PC-9 (cell line): ENCODE data around the gene DNAJB6. TPM values are rescaled to one million over a fixed set of nuclear protein-coding genes. Genes with fewer than 3 reads are reported as not detected.

Experiments used
- BruUV-seq: library from RNA; stranded (reverse); fragments of 400-500 nt; replicated peaks from 2 replicates; lab custom pipeline; 2021; lab: Mats Ljungman, UMichigan
- CTCF ChIA-PET: fragments of 300-600 bp; sonication (Branson Sonifier 250); formaldehyde crosslinking; loops from one replicate; lab custom pipeline; 2022; ENCODE audit warnings: antibody characterized with exemption; lab: Charles Lee
- POLR2A ChIA-PET: fragments of 300-600 bp; sonication (Branson Sonifier 250); formaldehyde crosslinking; loops from one replicate; lab custom pipeline; 2022; ENCODE audit warnings: antibody characterized with exemption; ENCODE audit not compliant: unreplicated experiment; lab: Charles Lee
- DNase-seq, 2 experiments: peaks; one replicate each; pipeline versions ENCODE4 v3.0.0 to v3.0.0-alpha.2; 2015 to 2022; ENCODE audit warnings: mixed read lengths in 1 of 2
- H2AFZ ChIP-seq: fragments of 200-600 bp; sonication (generic); 2 replicates; pipeline ENCODE4 v1.8.1; 2017; ENCODE audit warnings: antibody characterized with exemption
- H3F3A ChIP-seq: fragments of 200-600 bp; sonication (generic); 2 replicates; pipeline ENCODE4 v1.8.1; 2017; ENCODE audit warnings: antibody characterized with exemption, mild to moderate bottlenecking, low read depth; ENCODE audit not compliant: insufficient read depth
- H3K27ac ChIP-seq: fragments of 200-600 bp; sonication (generic); 2 replicates; pipeline ENCODE4 v1.6.1; 2016; ENCODE audit warnings: mixed run types
- H3K27me3 ChIP-seq: fragments of 200-600 bp; sonication (generic); 2 replicates; pipeline ENCODE4 v1.6.1; 2016; ENCODE audit warnings: low read depth, mixed run types; ENCODE audit not compliant: insufficient read depth
- H3K36me3 ChIP-seq: fragments of 200-600 bp; sonication (generic); 2 replicates; pipeline ENCODE4 v1.6.1; 2016; ENCODE audit warnings: low read depth, mixed run types
- H3K4me1 ChIP-seq: fragments of 200-600 bp; sonication (generic); replicated peaks from 2 replicates; pipeline ENCODE4 v1.6.1; 2016; ENCODE audit warnings: mixed run types; ENCODE audit not compliant: insufficient read depth
- H3K4me2 ChIP-seq: fragments of 200-600 bp; sonication (generic); 2 replicates; pipeline ENCODE4 v1.6.1; 2017; ENCODE audit warnings: mixed run types
- H3K4me3 ChIP-seq: fragments of 200-600 bp; sonication (generic); 2 replicates; pipeline ENCODE4 v1.6.1; 2016; ENCODE audit warnings: mixed run types
- H3K79me2 ChIP-seq: fragments of 200-600 bp; sonication (generic); 2 replicates; pipeline ENCODE4 v1.6.1; 2017; ENCODE audit warnings: low read depth, mixed run types
- H3K9me2 ChIP-seq: fragments of 200-600 bp; sonication (generic); 2 replicates; pipeline ENCODE4 v1.8.1; 2017; ENCODE audit warnings: mild to moderate bottlenecking; ENCODE audit not compliant: insufficient read depth
- H3K9me3 ChIP-seq: fragments of 200-600 bp; sonication (generic); 2 replicates; pipeline ENCODE4 v1.8.1; 2016; ENCODE audit warnings: low read depth; ENCODE audit not compliant: insufficient read depth
- H4K20me1 ChIP-seq: fragments of 200-600 bp; sonication (generic); 2 replicates; pipeline ENCODE4 v1.8.1; 2017; ENCODE audit not compliant: insufficient read depth
- EZH2 ChIP-seq: fragments of 200-600 bp; sonication (generic); IDR thresholded peaks from 2 replicates; pipeline ENCODE4 v1.8.0; 2017; ENCODE audit warnings: antibody characterized with exemption, low read depth
- intact Hi-C: fragments of 100-400 bp; cut with micrococcal nuclease; formaldehyde crosslinking; loops from one replicate; pipeline ENCODE4 v1.10.0; 2022; ENCODE audit not compliant: unreplicated experiment
- total RNA-seq: library from RNA; stranded (reverse); gene quantifications from 2 replicates; pipeline ENCODE4 v1.2.3, GENCODE V29; 2021
- TF ChIP-seq, protein P1 (sequence below): fragments of 200-600 bp; sonication (generic); conservative IDR thresholded peaks from 2 replicates; pipeline ENCODE4 v1.6.1; 2017; ENCODE audit warnings: mixed run types, antibody characterized with exemption, mild to moderate bottlenecking, moderate library complexity

DNAJB6 gene
- total RNA-seq, 1 experiment from 2014 or later = 182 TPM

DNA sequence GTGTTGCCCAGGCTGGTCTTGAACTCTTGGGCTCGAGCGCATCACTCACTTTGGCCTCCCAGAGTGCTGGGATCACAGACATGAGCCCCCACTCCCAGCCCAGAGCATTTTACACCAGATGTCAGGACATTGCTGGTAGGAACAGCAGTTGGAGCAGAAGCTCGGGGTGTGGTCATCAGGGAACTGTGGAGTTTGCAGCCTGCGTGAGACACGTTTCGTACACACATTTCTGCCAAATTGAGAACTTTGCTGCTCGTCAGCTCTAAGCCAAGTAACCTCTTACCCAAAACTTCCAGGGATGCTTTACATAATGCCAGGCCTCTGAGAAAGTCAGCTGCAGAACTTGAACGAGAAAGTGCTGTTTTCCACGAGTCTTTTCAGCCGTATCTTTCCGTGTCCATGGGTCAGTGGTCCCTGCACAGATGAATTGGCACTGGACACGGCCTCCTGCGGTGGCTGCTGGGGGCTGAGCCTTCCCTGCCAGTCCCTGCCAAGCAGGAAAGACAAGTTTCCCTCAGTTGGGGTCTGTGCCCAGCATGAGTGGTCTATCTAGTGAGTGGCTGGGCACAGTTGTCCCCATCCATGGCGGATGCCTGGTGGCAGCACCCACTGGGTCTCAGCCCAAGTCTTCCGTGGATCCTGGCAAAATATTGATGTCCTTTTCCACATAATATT, 54.4 kb downstream of the DNAJB6 start:
- Histone ChIP-seq H3K4me3 (no peak overlapping the region), H2AFZ (no peak overlapping the region), H3K27me3 (no peaks in the 10 kb centered on the region), H3K4me2 (no peak overlapping the region), H3K4me1 (no peaks in the 10 kb centered on the region), H3K36me3 (peaks cover 32% of the 10 kb centered on the region), H3K27ac (no peak overlapping the region), H3K9me2 (no peaks in the 10 kb centered on the region), H3K79me2 (peaks cover 68% of the 10 kb centered on the region), H3K9me3 (no peaks in the 10 kb centered on the region), H4K20me1 (peaks cover 94% of the 10 kb centered on the region), H3F3A (peaks cover 57% of the 10 kb centered on the region)
- no peak for DNase-seq
- ChIA-PET CTCF (no interaction called here), POLR2A (no interaction called here)
- no peak for TF ChIP-seq EZH2
- TF ChIP-seq, protein P1, sequence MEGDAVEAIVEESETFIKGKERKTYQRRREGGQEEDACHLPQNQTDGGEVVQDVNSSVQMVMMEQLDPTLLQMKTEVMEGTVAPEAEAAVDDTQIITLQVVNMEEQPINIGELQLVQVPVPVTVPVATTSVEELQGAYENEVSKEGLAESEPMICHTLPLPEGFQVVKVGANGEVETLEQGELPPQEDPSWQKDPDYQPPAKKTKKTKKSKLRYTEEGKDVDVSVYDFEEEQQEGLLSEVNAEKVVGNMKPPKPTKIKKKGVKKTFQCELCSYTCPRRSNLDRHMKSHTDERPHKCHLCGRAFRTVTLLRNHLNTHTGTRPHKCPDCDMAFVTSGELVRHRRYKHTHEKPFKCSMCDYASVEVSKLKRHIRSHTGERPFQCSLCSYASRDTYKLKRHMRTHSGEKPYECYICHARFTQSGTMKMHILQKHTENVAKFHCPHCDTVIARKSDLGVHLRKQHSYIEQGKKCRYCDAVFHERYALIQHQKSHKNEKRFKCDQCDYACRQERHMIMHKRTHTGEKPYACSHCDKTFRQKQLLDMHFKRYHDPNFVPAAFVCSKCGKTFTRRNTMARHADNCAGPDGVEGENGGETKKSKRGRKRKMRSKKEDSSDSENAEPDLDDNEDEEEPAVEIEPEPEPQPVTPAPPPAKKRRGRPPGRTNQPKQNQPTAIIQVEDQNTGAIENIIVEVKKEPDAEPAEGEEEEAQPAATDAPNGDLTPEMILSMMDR = no peak
- intact Hi-C loops = no loop called here
- no TSS peak for BruUV-seq

DNA sequence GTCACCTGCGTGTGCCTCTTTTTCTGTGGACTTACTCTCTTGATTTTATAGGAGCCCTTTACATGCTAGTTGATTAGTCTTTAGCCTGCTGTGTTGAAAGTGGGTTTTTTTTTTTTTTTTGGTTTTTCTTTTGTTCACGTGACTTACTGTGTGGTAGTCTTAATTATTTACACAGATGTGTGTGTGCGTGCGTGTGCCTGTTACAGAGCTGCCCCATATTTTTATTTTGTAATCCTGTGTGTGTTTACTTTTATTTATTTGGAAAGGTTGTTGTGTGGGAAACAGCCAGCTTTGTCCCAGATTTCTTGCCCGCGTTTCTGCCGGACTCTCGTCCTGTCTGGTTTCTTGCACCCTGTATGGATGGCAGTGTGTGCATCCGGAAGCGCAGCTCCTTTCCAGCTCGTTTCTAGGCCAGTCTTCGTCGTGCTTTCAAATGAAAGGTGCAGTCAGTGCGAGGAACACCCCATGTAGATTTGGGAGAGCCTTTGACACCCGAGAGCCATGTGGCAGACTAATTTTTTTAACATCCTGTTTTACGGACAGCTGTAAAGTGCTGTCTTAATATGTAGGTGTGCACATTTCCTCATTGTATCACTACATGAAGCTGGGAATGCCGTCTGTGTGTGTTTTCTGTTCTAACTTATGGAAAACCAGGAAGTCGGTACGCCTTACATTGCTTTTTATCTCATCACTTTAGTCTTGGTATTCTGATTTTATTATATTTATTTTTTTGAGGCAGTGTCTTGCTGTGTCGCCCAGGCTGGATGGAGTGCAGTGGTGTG, 55.6 kb downstream of the DNAJB6 start:
- Histone ChIP-seq H3K27me3 (no peaks in the 10 kb centered on the region), H2AFZ (no peak overlapping the region), H3K79me2 (peaks cover 62% of the 10 kb centered on the region), H3K27ac (no peak overlapping the region), H3K4me3 (no peak overlapping the region), H3K36me3 (peaks cover 27% of the 10 kb centered on the region), H3K4me2 (no peak overlapping the region), H4K20me1 (peaks cover 92% of the 10 kb centered on the region), H3K9me3 (no peaks in the 10 kb centered on the region), H3K4me1 (no peaks in the 10 kb centered on the region), H3F3A (peaks cover 46% of the 10 kb centered on the region), H3K9me2 (no peaks in the 10 kb centered on the region)
- TF ChIP-seq, protein P1 = no peak
- no peak for TF ChIP-seq EZH2
- intact Hi-C loops = no loop called here
- BruUV-seq = no TSS peak
- POLR2A ChIA-PET = no interaction called here
- no peak for DNase-seq
- CTCF ChIA-PET = interaction anchor here (0.7 kb wide), 1 partner anchor 21 kb away, joined by 5 read pairs; no protein-coding TSS in a partner anchor

DNA sequence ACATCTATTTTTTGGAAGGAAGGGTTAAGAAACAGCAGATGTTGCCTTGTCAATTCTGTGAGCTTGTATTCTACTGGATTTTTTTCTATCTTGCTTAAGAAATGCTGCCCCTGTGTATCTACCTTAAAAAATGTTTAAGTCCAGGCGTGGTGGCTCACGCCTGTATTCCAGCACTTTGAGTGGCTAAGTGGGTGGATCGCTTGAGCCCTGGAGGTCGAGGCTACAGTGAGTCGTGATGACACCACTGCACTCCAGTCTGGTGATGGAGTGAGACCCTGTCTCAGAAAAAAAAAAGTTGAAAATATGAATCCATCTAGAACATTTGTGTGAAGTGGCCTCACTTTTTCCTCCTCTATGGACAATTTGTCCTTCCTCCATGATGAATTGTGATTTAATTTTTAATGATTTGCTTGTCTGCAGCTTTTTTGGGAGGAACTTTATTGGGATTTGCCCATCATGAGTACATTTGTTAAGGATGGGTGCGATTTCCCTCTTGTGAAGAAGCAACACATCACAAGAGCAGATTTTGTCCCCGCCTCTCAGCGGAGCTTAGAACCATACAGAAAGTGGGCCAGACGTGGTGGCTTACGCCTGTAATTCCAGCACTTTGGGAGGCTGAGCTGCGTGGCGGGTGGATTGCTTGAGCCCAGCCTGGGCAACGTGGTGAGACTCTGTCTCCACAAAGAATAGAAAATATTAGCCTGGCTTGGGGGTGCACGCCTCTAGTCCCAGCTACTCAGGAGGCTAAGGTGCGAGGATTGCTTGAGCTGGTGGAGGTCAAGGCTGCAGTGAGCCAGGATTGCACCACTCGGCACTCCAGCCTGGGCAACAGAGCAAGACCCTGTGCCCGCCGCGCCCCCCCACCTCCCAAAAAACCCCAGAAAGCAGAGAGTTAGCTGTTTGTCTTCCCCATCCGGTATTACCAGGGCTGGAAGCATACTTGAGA, 57.7 kb downstream of the DNAJB6 start:
- no peaks in the 10 kb centered on the region for H3K9me2 ChIP-seq
- 0 out of 2 replicates have a peak, but pooled peaks cover 10% of the 10 kb centered on the region for H3K36me3 ChIP-seq
- no peak overlapping the region for H2AFZ ChIP-seq
- H3K27me3 ChIP-seq = no peaks in the 10 kb centered on the region
- H3K9me3 ChIP-seq = no peaks in the 10 kb centered on the region
- no peak overlapping the region for H3K27ac ChIP-seq
- ChIA-PET CTCF (no interaction called here), POLR2A (interaction anchor here (0.7 kb wide), 1 partner anchor 11 kb away, joined by 19 read pairs; no protein-coding TSS in a partner anchor)
- TF ChIP-seq EZH2 = no peak
- TF ChIP-seq, protein P1 = no peak
- H3K4me2 ChIP-seq = no peak overlapping the region
- no peak for DNase-seq
- no peaks in the 10 kb centered on the region for H3K4me1 ChIP-seq
- H3K4me3 ChIP-seq = no peak overlapping the region
- BruUV-seq = TSS peak; percentile 1
- H4K20me1 ChIP-seq = peaks cover 94% of the 10 kb centered on the region
- intact Hi-C loops = no loop called here
- H3F3A ChIP-seq = peaks cover 38% of the 10 kb centered on the region
- H3K79me2 ChIP-seq = peaks cover 53% of the 10 kb centered on the region
